ENCODE measurements around the gene ACSL5.

The ACSL5 gene

GRCh38 chr10:112429147-112429546 is 55.2 kb downstream of the ACSL5 start:
- DNase-seq (ENCODE audit: low read depth, low spot score) = no peak
- H3K36me3 ChIP-seq (ENCODE audit: insufficient read depth, low read length) = no peaks in the 10 kb centered on the region; the same call in 1 of the 2 replicates
- no peak overlapping the region for H3K4me3 ChIP-seq
- no peaks in the 10 kb centered on the region for H3K9me3 ChIP-seq (ENCODE audit: low read depth, low read length)
- no peak overlapping the region for H3K9ac ChIP-seq (ENCODE audit: insufficient read length)
- H3K27ac ChIP-seq = no peak overlapping the region
- TF ChIP-seq POLR2AphosphoS5 (IDR thresholded peaks at IDR 0.05; ENCODE audit: borderline replicate concordance, low read depth, low read length) = no peak
- no peak for TF ChIP-seq FOXP2 (optimal IDR thresholded peaks at IDR 0.05; ENCODE audit: control extremely low read depth, extremely low read length, insufficient read depth)
- no peak for TF ChIP-seq EZH2 (IDR thresholded peaks at IDR 0.05)

GRCh38 chr10:112429654-112430230 is 55.8 kb downstream of the ACSL5 start:
- Histone ChIP-seq H3K9ac (ENCODE audit: insufficient read length) (no peak overlapping the region), H3K36me3 (ENCODE audit: insufficient read depth, low read length) (peaks cover 3% of the 10 kb centered on the region; the same call in 1 of the 2 replicates), H3K9me3 (ENCODE audit: low read depth, low read length) (no peaks in the 10 kb centered on the region), H3K27ac (no peak overlapping the region), H3K4me3 (no peak overlapping the region)
- TF ChIP-seq EZH2 (IDR thresholded peaks at IDR 0.05) (no peak), POLR2AphosphoS5 (IDR thresholded peaks at IDR 0.05; ENCODE audit: borderline replicate concordance, low read depth, low read length) (no peak), FOXP2 (optimal IDR thresholded peaks at IDR 0.05; ENCODE audit: control extremely low read depth, extremely low read length, insufficient read depth) (no peak)
- no peak for DNase-seq (ENCODE audit: low read depth, low spot score)

DNA sequence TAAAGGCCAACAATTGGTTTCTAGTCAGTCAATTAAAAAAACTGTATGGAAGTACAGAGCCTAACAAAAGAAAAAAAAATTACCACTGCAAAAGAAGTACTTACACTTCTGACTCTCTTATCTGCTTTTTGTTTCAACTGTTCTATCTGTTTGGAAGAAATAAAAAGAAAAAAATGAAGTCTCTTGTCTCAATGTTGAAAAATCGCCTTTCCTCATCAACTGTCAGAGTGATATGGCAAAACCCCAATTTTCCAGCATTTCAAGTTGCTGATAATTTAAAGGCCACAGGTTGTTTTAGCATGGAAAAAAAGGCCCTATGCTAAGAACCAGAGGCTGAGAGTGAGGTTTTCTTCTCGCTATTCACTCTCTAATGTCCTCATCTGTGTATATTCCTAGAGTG is 59.2 kb downstream of the ACSL5 start:
- TF ChIP-seq EZH2 (IDR thresholded peaks at IDR 0.05) (no peak), POLR2AphosphoS5 (IDR thresholded peaks at IDR 0.05; ENCODE audit: borderline replicate concordance, low read depth, low read length) (no peak), FOXP2 (optimal IDR thresholded peaks at IDR 0.05; ENCODE audit: control extremely low read depth, extremely low read length, insufficient read depth) (no peak)
- no peak for DNase-seq (ENCODE audit: low read depth, low spot score)
- no peak overlapping the region for H3K27ac ChIP-seq
- no peak overlapping the region for H3K9ac ChIP-seq (ENCODE audit: insufficient read length)
- H3K36me3 ChIP-seq (ENCODE audit: insufficient read depth, low read length) = peaks cover 7% of the 10 kb centered on the region; the same call in 1 of the 2 replicates
- no peak overlapping the region for H3K4me3 ChIP-seq
- no peaks in the 10 kb centered on the region for H3K9me3 ChIP-seq (ENCODE audit: low read depth, low read length)

GRCh38 chr10:112434988-112435619 is 61.2 kb downstream of the ACSL5 start:
- Histone ChIP-seq H3K27ac (no peak overlapping the region), H3K9ac (ENCODE audit: insufficient read length) (no peak overlapping the region), H3K36me3 (ENCODE audit: insufficient read depth, low read length) (peaks cover 7% of the 10 kb centered on the region; the same call in 1 of the 2 replicates), H3K4me3 (no peak overlapping the region), H3K9me3 (ENCODE audit: low read depth, low read length) (no peaks in the 10 kb centered on the region)
- no peak for TF ChIP-seq FOXP2 (optimal IDR thresholded peaks at IDR 0.05; ENCODE audit: control extremely low read depth, extremely low read length, insufficient read depth)
- TF ChIP-seq EZH2 (IDR thresholded peaks at IDR 0.05) = no peak
- no peak for TF ChIP-seq POLR2AphosphoS5 (IDR thresholded peaks at IDR 0.05; ENCODE audit: borderline replicate concordance, low read depth, low read length)
- DNase-seq (ENCODE audit: low read depth, low spot score) = no peak

DNA sequence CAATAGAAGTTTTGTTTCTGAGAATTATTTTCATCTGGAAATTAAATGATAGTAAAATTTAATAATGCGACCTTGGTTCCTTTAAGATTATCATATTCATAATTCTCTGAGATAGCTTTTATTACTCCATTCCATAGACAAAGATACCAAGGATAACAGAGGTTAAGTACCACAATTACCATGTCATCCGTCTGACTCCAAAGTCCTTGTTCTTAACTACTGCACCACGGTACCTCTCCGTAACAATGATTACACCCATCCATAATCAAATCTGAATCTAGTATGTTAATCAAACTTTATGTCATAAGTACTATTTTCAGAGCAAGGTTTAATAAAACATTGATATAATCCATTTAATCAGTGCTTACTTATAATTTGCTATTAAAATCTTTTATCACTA is 64.4 kb downstream of the ACSL5 start:
- H3K36me3 ChIP-seq (ENCODE audit: insufficient read depth, low read length) = peaks cover 7% of the 10 kb centered on the region; the same call in 1 of the 2 replicates
- DNase-seq (ENCODE audit: low read depth, low spot score) = no peak

GRCh38 chr10:112441520-112441919 is 67.6 kb downstream of the ACSL5 start:
- H3K9me3 ChIP-seq (ENCODE audit: low read depth, low read length) = no peaks in the 10 kb centered on the region
- no peak overlapping the region for H3K27ac ChIP-seq
- no peak for DNase-seq (ENCODE audit: low read depth, low spot score)
- no peak overlapping the region for H3K4me3 ChIP-seq
- no peak overlapping the region for H3K9ac ChIP-seq (ENCODE audit: insufficient read length)
- H3K36me3 ChIP-seq (ENCODE audit: insufficient read depth, low read length) = peaks cover 15% of the 10 kb centered on the region
- TF ChIP-seq FOXP2 (optimal IDR thresholded peaks at IDR 0.05; ENCODE audit: control extremely low read depth, extremely low read length, insufficient read depth) (no peak), POLR2AphosphoS5 (IDR thresholded peaks at IDR 0.05; ENCODE audit: borderline replicate concordance, low read depth, low read length) (no peak), EZH2 (IDR thresholded peaks at IDR 0.05) (no peak)

More for the DNA sequence above, 64.4 kb downstream of the ACSL5 start:
- TF ChIP-seq FOXP2 (optimal IDR thresholded peaks at IDR 0.05; ENCODE audit: control extremely low read depth, extremely low read length, insufficient read depth) (no peak), EZH2 (IDR thresholded peaks at IDR 0.05) (no peak), POLR2AphosphoS5 (IDR thresholded peaks at IDR 0.05; ENCODE audit: borderline replicate concordance, low read depth, low read length) (no peak)
- no peaks in the 10 kb centered on the region for H3K9me3 ChIP-seq (ENCODE audit: low read depth, low read length)
- no peak overlapping the region for H3K27ac ChIP-seq
- no peak overlapping the region for H3K4me3 ChIP-seq
- no peak overlapping the region for H3K9ac ChIP-seq (ENCODE audit: insufficient read length)

DNA sequence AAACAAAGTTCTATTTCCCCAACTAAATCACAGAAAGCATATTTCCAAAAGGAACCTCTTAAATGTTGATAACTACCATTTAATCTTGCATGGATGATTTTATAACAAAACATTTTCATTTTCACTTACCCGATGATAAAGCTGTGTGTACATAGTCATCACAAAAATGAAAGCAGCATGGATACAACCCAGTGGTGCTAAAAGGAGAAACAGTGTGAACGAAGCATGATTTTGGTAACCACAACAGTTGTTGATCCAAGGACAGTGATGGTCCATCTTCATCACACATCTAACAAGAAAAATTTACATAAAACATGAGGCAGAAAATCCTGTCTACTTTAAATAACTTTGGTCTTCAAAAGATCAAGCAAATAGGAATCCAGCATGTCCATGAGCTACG is 68.1 kb downstream of the ACSL5 start:
- H3K27ac ChIP-seq = no peak overlapping the region
- no peak overlapping the region for H3K9ac ChIP-seq (ENCODE audit: insufficient read length)
- TF ChIP-seq POLR2AphosphoS5 (IDR thresholded peaks at IDR 0.05; ENCODE audit: borderline replicate concordance, low read depth, low read length) (no peak), EZH2 (IDR thresholded peaks at IDR 0.05) (no peak), FOXP2 (optimal IDR thresholded peaks at IDR 0.05; ENCODE audit: control extremely low read depth, extremely low read length, insufficient read depth) (no peak)
- no peak overlapping the region for H3K4me3 ChIP-seq
- no peak for DNase-seq (ENCODE audit: low read depth, low spot score)
- no peaks in the 10 kb centered on the region for H3K9me3 ChIP-seq (ENCODE audit: low read depth, low read length)
- peaks cover 15% of the 10 kb centered on the region for H3K36me3 ChIP-seq (ENCODE audit: insufficient read depth, low read length)

DNA sequence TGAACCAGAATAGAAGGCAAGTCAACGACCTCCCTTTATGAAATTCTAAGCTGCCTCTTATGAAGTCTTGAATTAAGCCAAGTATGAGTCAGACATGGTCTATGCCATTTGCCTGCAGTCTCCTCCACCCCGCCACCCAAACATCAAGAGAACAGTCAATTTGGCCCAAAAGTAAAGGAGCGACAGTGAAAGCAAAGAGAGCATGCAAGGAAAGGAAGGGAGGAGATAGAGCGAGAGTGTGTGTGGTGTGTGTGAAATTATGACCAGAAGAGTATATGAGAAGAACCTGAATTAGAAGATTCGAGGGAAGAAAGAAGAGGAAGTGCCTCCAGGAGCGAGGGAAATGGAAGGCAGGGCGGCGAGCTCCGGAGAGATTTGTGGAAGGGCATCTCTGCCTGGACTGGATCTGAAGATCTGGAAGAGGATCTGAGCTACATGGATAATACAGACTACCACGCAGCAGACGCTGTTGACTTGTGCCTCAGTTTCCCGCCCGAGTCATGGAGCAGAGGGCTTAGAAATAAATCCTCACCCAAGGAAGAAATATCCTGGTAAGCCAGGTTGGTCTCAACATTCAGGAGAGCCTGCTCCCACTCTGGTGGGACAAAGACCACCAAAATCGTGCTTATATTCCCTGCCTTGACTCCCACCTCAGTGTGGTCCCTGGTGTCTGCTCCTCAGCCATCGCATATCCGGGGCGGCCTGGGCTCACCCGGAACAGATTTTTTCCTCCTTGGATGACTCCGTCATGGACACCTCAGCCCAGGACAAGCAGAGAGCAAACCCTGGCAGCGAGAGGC is 72.3 kb downstream of the ACSL5 start:
- DNase-seq (ENCODE audit: low read depth, low spot score) = no peak
- no peak overlapping the region for H3K27ac ChIP-seq
- H3K4me3 ChIP-seq = peak overlapping the region; percentile 91
- H3K9me3 ChIP-seq (ENCODE audit: low read depth, low read length) = no peaks in the 10 kb centered on the region
- peak overlapping the region; percentile 92 for H3K9ac ChIP-seq (ENCODE audit: insufficient read length)
- H3K36me3 ChIP-seq (ENCODE audit: insufficient read depth, low read length) = peaks cover 10% of the 10 kb centered on the region
- TF ChIP-seq EZH2 (IDR thresholded peaks at IDR 0.05) (no peak), POLR2AphosphoS5 (IDR thresholded peaks at IDR 0.05; ENCODE audit: borderline replicate concordance, low read depth, low read length) (no peak), FOXP2 (optimal IDR thresholded peaks at IDR 0.05; ENCODE audit: control extremely low read depth, extremely low read length, insufficient read depth) (no peak)
